Placental epithelial cell (primary cell): Measurements from ENCODE around the gene LAMP2. TPM values are rescaled to one million over a fixed set of nuclear protein-coding genes. Genes with fewer than 3 reads are reported as not detected.

Source experiments
- small RNA-seq: library from RNA; depleted of rRNA; stranded (forward); fragments of <200 nt; gene quantifications from one replicate; pipeline ENCODE3, GENCODE V24; 2012
- total RNA-seq: library from RNA; depleted of rRNA; stranded (reverse); fragments of >200 nt; gene quantifications from 2 replicates; pipeline ENCODE4 v1.2.3, GENCODE V29; 2012

Gene LAMP2
- total RNA-seq = 129 and 137 TPM in 2 replicates

DNA sequence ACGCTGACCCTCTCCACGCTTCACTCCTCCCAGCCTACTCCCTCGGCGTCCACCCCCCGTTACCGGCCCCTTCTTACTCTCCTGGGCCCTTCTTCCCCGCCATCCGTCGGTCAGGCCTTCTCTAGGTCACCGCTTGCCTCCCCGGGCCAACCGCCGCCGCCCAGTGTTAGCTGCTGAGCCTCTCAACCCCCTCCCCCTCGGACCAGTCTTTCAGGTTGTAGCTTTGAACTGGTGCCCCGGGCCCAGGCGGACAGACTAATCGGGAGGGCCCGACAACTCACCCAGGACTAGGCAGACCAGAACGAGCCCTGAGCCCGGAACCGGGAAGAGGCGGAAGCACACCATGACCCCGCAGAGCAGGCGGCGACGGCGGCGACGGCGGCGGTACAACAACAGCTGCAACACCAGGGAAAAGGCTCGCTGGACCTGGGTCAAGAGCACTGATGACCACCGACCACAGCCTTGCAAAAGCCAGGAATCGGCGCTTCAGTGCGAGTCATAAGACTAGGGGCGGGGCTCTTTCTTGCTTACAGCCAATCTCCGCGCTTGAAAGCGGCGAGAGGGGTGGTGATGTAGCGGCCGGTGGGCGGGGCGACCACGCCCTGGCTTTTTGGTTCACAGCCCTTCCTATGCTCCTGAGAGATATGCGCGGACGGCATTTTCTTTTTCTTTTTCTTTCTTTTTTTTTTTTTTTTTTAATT is at the start of gene LAMP2:
LAMP2 (minus strand) TSS at position 472 of the 701 bp plus-strand sequence; CDS start at position 345, 127 bp downstream.

Small RNAs within 50 kb of the gene (small RNA-seq; reads per million reads assigned to genes)
- 0.12 reads per million for gene RNU7-37P

Other genes starting within 250 kb of the LAMP2 start
- 18.1 and 20.2 TPM in 2 replicates for gene ZBTB33, start 218.5 kb downstream of the LAMP2 start, total RNA-seq
- gene TMEM255A, start 157.8 kb downstream of the LAMP2 start, total RNA-seq = under 0.01 and 0.33 TPM in 2 replicates
- gene ATP1B4, start 107.2 kb downstream of the LAMP2 start, total RNA-seq = 0.11 TPM in 1 of 2 replicates, not detected in the other
- 31.4 and 36.3 TPM in 2 replicates for gene CUL4B, start 91.7 kb upstream of the LAMP2 start, total RNA-seq
- gene MCTS1, start 134.8 kb upstream of the LAMP2 start, total RNA-seq = 25.9 and 32.4 TPM in 2 replicates
- 14.3 and 18.8 TPM in 2 replicates for gene C1GALT1C1, start 160.8 kb upstream of the LAMP2 start, total RNA-seq